Gastrocnemius medialis (tissue), 4 donors: ENCODE results near the gene ZP4.

Source experiments
- CTCF ChIP-seq, 5 experiments: fragments of 450-650 bp in 3 of 5; fragments of 200-600 bp in 2 of 5; sonication (generic) in 2 of 5; IDR thresholded peaks in 4 of 5; conservative IDR thresholded peaks in 1 of 5; 1 replicate in 4 of 5; 2 replicates in 1 of 5; pipeline ENCODE4 v1.5.1; 2016 to 2019; ENCODE audit warnings: antibody characterized with exemption in 5 of 5, mild to moderate bottlenecking in 3 of 5, moderate library complexity in 3 of 5
- POLR2A ChIP-seq, 2 donors: fragments of 450-650 bp; IDR thresholded peaks; one replicate each; pipeline ENCODE4 v1.6.1; 2017; ENCODE audit warnings: antibody characterized with exemption in 2 of 2, mild to moderate bottlenecking in 2 of 2, moderate library complexity in 2 of 2

GRCh38 chr1:237877631-237878030 lies 13.1 kb downstream of the ZP4 start:
- TF ChIP-seq CTCF (IDR thresholded peaks at IDR 0.05 in 4 of 5, conservative IDR thresholded peaks at IDR 0.05 in 1 of 5), result no peak
- no peak for TF ChIP-seq POLR2A (IDR thresholded peaks at IDR 0.05)
